ENCODE results near the gene PAK3.
A peak's percentile ranks its signal among the peaks of the same experiment; 100 is the strongest.

The PAK3 gene

DNA sequence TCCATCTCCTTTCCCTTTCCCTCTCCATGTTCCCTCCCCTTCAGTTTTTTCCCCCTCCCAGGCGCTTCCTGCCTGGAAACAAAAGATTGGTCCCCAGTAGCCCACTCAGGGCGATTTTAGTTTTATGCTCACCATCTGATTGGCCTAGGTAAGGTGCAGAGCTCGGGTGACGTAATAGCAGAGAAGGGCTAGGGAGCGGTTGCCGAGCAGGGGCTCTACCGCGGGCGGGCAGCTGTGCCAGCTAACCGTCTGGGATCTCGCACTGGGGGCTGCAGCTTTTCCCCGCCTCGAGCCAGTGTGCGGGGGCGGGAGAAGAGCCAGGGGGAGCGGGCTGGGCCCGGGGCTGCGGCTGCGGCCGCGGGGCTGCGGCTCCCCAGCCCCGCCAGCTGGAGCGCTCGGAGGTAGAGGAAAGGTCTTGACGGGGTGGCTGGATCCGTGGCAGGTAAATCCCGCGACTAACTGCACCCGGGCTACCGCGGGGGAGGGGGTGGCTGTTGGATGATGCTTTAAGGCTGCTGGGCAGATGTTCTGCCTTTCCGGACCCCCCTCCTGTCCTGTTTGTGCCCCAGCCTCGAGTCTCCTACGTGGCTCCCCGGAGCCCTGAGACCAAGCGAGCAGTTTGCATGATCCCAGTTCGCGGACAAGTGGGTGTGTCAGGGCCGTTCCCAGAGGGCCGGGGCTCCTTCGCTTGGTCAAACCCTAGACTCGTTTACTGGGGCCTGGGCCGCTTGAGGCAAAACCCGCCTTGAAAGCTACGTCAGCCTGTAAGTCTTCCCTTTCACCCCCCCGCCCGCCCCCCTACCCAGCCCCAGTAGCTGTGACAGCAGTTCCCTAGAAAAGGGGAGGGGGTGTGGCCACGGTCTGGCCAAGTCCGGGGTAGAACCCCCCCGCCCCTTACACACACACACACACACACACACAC is at the start of gene PAK3:
TSS of gene PAK3 (plus strand) at position 218 of the 922 bp plus-strand sequence. CDS start 26,913 bp downstream, outside the sequence.
- no peaks in the 10 kb centered on the region for H3K9me3 Mint-ChIP-seq
- DNase-seq (ENCODE audit: low spot score in 2 of 2) (no peak), ATAC-seq (replicated peaks; ENCODE audit: extremely low read depth, poor library complexity, severe bottlenecking) (peak; percentile 55)
- H3K36me3 Mint-ChIP-seq (ENCODE audit: insufficient read depth), result peaks cover 2% of the 10 kb centered on the region
- H3K27ac Mint-ChIP-seq (ENCODE audit: low read depth), result no peak within 1 kb of the TSS
- peak within 1 kb of the TSS; percentile 84 for H3K4me3 Mint-ChIP-seq
- peaks cover 21% of the 10 kb centered on the region for H3K27me3 Mint-ChIP-seq
- H3K4me1 Mint-ChIP-seq, result peaks cover 19% of the 10 kb centered on the region

DNA sequence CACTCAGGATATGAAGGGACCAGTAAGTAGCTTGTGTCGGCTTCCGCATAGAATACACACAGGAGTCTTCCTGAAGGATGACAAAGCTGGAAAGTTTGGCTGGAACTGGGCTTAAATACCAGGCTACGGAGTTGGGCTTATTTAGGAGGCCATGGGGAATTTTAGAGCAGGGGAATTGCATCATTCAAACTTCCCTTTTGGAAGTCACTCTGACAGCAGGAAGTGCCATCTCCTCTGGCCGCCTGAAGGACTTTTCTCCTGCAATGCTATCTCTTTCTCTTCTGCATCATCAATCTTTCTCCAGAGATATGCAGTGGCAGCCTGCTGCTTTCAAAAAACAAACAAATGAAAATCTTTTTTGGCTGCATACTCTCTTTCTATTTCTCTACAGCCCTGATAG is 48.4 kb upstream of the PAK3 start:
- no peak for ATAC-seq (replicated peaks; ENCODE audit: extremely low read depth, poor library complexity, severe bottlenecking)
- no peaks in the 10 kb centered on the region for H3K9me3 Mint-ChIP-seq
- no peak for DNase-seq (ENCODE audit: low spot score in 2 of 2)
- no peak overlapping the region for H3K4me3 Mint-ChIP-seq
- H3K27ac Mint-ChIP-seq (ENCODE audit: low read depth), result no peak overlapping the region
- no peaks in the 10 kb centered on the region for H3K4me1 Mint-ChIP-seq
- no peaks in the 10 kb centered on the region for H3K36me3 Mint-ChIP-seq (ENCODE audit: insufficient read depth)
- H3K27me3 Mint-ChIP-seq, result peaks cover 8% of the 10 kb centered on the region

DNA sequence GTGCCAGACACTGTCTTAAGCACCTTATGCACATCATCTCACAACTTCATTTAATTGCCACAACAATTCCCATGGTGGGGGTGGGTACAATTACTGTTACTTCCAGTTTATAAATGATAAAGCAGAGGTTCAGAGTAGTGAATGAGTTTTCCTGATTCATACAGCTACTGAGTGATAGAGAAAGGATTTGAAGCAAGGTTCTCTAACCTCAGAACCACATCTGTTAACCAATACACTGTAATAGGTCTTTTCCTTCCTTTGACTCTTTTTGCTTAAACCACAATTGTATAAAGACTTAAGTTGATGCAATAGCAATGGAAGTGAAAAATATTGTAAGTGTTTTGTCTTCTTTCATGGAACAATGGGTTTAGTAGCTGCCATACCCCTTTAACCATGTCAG is 43.5 kb upstream of the PAK3 start:
- ATAC-seq (replicated peaks; ENCODE audit: extremely low read depth, poor library complexity, severe bottlenecking) (no peak), DNase-seq (ENCODE audit: low spot score in 2 of 2) (no peak)
- Mint-ChIP-seq H3K4me3 (no peak overlapping the region), H3K27me3 (peaks cover 8% of the 10 kb centered on the region), H3K9me3 (no peaks in the 10 kb centered on the region), H3K27ac (ENCODE audit: low read depth) (no peak overlapping the region), H3K36me3 (ENCODE audit: insufficient read depth) (no peaks in the 10 kb centered on the region), H3K4me1 (no peaks in the 10 kb centered on the region)

DNA sequence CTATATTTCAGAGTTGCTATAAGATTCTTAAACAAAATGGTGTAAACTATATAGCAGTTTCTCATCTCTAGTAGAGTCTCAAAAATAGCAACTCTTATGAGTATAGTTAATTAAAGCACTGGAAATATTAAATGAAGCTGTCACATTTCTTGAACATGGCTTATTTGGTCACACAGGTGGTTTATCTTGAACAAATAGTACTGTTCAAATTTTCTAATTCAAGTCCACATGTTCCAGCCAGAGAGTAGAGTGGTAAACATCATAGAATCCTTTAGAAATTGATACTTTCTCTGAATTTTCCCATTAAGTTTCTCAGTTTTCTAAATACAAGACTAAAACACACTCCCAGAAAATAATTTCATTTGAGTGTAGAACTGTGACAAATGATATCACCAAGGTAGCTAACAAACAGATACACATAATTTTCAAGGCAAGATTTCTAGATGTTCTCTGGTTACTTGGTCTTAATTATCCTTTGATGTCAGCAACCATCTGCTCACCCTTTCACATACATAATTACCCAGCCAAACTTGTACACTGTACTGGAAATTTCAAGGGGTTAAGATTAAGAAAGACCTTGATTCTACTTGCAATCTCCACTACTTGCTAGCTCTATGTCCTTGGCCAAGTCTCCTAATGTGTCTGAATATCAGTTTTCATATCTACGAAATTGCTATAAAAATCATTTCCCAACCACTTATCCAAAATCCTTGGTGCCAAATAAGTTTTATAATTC is 24.3 kb upstream of the PAK3 start:
- Mint-ChIP-seq H3K4me1 (no peaks in the 10 kb centered on the region), H3K4me3 (no peak overlapping the region), H3K36me3 (ENCODE audit: insufficient read depth) (peaks cover 2% of the 10 kb centered on the region), H3K9me3 (no peaks in the 10 kb centered on the region), H3K27ac (ENCODE audit: low read depth) (no peak overlapping the region), H3K27me3 (peaks cover 8% of the 10 kb centered on the region)
- ATAC-seq (replicated peaks; ENCODE audit: extremely low read depth, poor library complexity, severe bottlenecking), result no peak
- no peak for DNase-seq (ENCODE audit: low spot score in 2 of 2)

DNA sequence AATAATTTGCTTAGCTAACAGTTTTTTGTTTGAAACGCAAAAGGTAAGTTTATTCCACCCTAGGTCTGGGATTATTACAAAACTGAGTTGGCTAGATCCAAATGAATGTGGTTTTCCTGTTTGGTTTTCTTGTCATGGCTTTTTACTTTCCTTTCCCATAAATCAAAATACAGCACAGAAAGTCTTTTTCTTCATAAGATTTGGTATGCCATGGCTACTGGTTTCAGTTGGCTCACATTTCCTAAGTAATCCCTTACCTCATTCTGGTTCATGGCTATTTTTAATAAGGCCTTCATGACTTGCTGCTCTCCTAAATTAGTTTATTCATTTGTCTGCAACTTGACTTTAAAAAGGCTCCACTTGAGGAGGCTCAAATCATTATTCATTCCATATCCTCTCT is 12.9 kb upstream of the PAK3 start:
- no peaks in the 10 kb centered on the region for H3K9me3 Mint-ChIP-seq
- H3K36me3 Mint-ChIP-seq (ENCODE audit: insufficient read depth), result no peaks in the 10 kb centered on the region
- H3K4me3 Mint-ChIP-seq, result no peak overlapping the region
- ATAC-seq (replicated peaks; ENCODE audit: extremely low read depth, poor library complexity, severe bottlenecking), result no peak
- H3K4me1 Mint-ChIP-seq, result no peaks in the 10 kb centered on the region
- H3K27ac Mint-ChIP-seq (ENCODE audit: low read depth), result no peak overlapping the region
- DNase-seq (ENCODE audit: low spot score in 2 of 2), result no peak
- peaks cover 8% of the 10 kb centered on the region for H3K27me3 Mint-ChIP-seq

DNA sequence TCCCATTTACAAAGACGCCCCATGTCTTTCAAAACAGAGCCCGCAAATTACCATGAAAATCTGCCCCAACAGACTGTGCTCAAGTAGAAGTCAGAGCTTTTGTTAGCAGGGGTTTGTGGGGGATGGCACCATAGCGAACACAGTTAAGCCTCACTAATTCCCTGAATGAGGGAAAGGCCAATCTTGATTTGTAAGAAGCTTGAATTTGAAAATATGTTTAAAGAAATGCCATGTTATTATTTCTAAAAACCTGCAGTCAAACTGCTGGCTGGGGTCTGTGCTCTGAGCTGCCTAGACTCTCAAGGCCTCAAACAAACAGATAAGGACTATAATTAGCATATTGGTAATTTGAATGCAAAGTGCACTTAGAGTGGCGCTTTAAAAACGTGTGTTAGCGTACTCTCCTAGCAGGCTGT is 9.4 kb upstream of the PAK3 start:
- DNase-seq (ENCODE audit: low spot score in 2 of 2) (no peak), ATAC-seq (replicated peaks; ENCODE audit: extremely low read depth, poor library complexity, severe bottlenecking) (no peak)
- Mint-ChIP-seq H3K9me3 (no peaks in the 10 kb centered on the region), H3K27ac (ENCODE audit: low read depth) (no peak overlapping the region), H3K4me3 (no peak overlapping the region), H3K36me3 (ENCODE audit: insufficient read depth) (no peaks in the 10 kb centered on the region), H3K4me1 (no peaks in the 10 kb centered on the region), H3K27me3 (peaks cover 18% of the 10 kb centered on the region)

DNA sequence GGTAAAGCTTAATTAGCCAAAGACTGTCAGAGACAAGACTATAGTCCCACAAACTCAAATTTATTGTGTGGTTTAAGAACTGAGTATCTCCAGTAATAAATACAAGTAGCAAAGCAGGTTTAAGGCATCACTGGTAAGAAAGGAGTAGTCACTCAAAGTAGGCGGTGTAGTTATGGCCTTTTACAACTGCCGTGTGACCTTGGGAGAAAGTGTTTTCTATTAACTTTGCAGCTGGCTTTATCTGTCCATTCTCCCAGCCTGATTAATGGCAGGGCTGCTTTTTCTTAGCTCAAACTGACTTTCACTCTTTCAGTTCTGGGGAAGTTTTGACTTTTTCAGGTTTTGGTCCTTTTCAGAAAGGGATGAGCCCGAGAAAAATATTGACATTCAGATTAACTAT is 7.4 kb upstream of the PAK3 start:
- Mint-ChIP-seq H3K27ac (ENCODE audit: low read depth) (no peak overlapping the region), H3K27me3 (peaks cover 24% of the 10 kb centered on the region), H3K36me3 (ENCODE audit: insufficient read depth) (no peaks in the 10 kb centered on the region), H3K4me1 (no peaks in the 10 kb centered on the region), H3K4me3 (no peak overlapping the region), H3K9me3 (no peaks in the 10 kb centered on the region)
- no peak for ATAC-seq (replicated peaks; ENCODE audit: extremely low read depth, poor library complexity, severe bottlenecking)
- DNase-seq (ENCODE audit: low spot score in 2 of 2), result no peak

DNA sequence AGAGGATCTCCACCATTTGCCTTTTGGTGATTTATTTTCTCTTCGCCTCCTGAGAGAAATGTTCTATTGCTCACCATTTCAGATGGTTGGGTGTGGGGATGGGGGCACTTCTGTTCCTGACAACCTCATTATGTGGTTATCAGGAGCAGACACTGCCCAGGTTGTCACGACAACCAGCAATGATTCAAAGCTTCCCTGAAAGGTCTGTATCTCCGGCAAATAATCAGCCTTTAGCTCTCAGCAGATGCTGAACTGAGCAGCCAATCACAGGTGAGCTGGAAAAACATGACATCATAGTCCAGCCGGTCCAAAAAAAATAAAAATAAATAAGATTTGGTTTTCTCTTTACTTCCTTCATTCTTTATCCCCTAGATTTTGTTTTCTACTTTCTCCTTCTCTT is 5.5 kb upstream of the PAK3 start:
- H3K27me3 Mint-ChIP-seq, result peaks cover 32% of the 10 kb centered on the region
- H3K9me3 Mint-ChIP-seq, result no peaks in the 10 kb centered on the region
- no peak overlapping the region for H3K27ac Mint-ChIP-seq (ENCODE audit: low read depth)
- no peaks in the 10 kb centered on the region for H3K36me3 Mint-ChIP-seq (ENCODE audit: insufficient read depth)
- DNase-seq (ENCODE audit: low spot score in 2 of 2) (no peak), ATAC-seq (replicated peaks; ENCODE audit: extremely low read depth, poor library complexity, severe bottlenecking) (no peak)
- H3K4me3 Mint-ChIP-seq, result no peak overlapping the region
- peaks cover under 1% of the 10 kb centered on the region for H3K4me1 Mint-ChIP-seq

GRCh38 chrX:111098874-111099273 is 2.9 kb downstream of the PAK3 start:
- peaks cover 19% of the 10 kb centered on the region for H3K4me1 Mint-ChIP-seq
- H3K36me3 Mint-ChIP-seq (ENCODE audit: insufficient read depth), result peaks cover 2% of the 10 kb centered on the region
- ATAC-seq (replicated peaks; ENCODE audit: extremely low read depth, poor library complexity, severe bottlenecking) (peak; percentile 50), DNase-seq (ENCODE audit: low spot score in 2 of 2) (peak; percentile 26 to 34)
- no peaks in the 10 kb centered on the region for H3K9me3 Mint-ChIP-seq
- no peak overlapping the region for H3K27ac Mint-ChIP-seq (ENCODE audit: low read depth)
- H3K4me3 Mint-ChIP-seq, result no peak overlapping the region
- peaks cover 15% of the 10 kb centered on the region for H3K27me3 Mint-ChIP-seq

GRCh38 chrX:111100191-111100590 is 4.2 kb downstream of the PAK3 start:
- peaks cover 19% of the 10 kb centered on the region for H3K4me1 Mint-ChIP-seq
- H3K27me3 Mint-ChIP-seq, result peaks cover 9% of the 10 kb centered on the region
- H3K27ac Mint-ChIP-seq (ENCODE audit: low read depth), result no peak overlapping the region
- DNase-seq (ENCODE audit: low spot score in 2 of 2), result no peak
- H3K36me3 Mint-ChIP-seq (ENCODE audit: insufficient read depth), result peaks cover 2% of the 10 kb centered on the region
- no peaks in the 10 kb centered on the region for H3K9me3 Mint-ChIP-seq
- ATAC-seq (replicated peaks; ENCODE audit: extremely low read depth, poor library complexity, severe bottlenecking), result peak; percentile 37
- H3K4me3 Mint-ChIP-seq, result no peak overlapping the region

- Mint-ChIP-seq H3K4me3 (no peak overlapping the region), H3K27ac (ENCODE audit: low read depth) (no peak overlapping the region), H3K9me3 (no peaks in the 10 kb centered on the region), H3K27me3 (no peaks in the 10 kb centered on the region), H3K4me1 (peaks cover 13% of the 10 kb centered on the region), H3K36me3 (ENCODE audit: insufficient read depth) (no peaks in the 10 kb centered on the region)
- ATAC-seq (replicated peaks; ENCODE audit: extremely low read depth, poor library complexity, severe bottlenecking) (no peak), DNase-seq (ENCODE audit: low spot score in 2 of 2) (no peak)
Measured at GRCh38 chrX:111101580-111101979, 5.6 kb downstream of the PAK3 start.

- ATAC-seq (replicated peaks; ENCODE audit: extremely low read depth, poor library complexity, severe bottlenecking), result no peak
- no peak for DNase-seq (ENCODE audit: low spot score in 2 of 2)
- Mint-ChIP-seq H3K36me3 (ENCODE audit: insufficient read depth) (no peaks in the 10 kb centered on the region), H3K4me1 (peaks cover 13% of the 10 kb centered on the region), H3K4me3 (no peak overlapping the region), H3K27me3 (no peaks in the 10 kb centered on the region), H3K9me3 (no peaks in the 10 kb centered on the region), H3K27ac (ENCODE audit: low read depth) (no peak overlapping the region)
Measured at GRCh38 chrX:111102636-111103035, 6.6 kb downstream of the PAK3 start.

DNA sequence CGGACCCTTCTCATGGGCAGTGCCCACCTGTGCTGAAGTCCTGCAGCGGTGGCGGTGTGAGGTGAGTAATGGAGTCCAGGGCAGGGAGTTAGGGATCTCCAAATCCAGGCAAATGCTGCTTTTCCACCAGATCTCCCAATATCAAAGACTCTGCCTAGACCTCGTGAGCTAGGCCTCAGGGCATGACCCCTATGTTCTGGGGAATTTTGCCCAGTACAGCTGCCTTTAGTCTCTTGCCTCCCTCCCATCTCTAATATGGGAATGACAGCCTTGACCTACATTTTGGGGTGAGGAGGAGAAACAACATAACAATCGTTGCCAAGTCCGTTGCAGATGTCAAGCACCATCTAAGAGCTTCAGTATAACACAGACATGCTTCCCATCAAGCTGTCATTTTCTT is 7.3 kb downstream of the PAK3 start:
- Mint-ChIP-seq H3K9me3 (no peaks in the 10 kb centered on the region), H3K27ac (ENCODE audit: low read depth) (no peak overlapping the region), H3K36me3 (ENCODE audit: insufficient read depth) (no peaks in the 10 kb centered on the region), H3K27me3 (no peaks in the 10 kb centered on the region), H3K4me3 (no peak overlapping the region), H3K4me1 (peaks cover 8% of the 10 kb centered on the region)
- no peak for DNase-seq (ENCODE audit: low spot score in 2 of 2)
- no peak for ATAC-seq (replicated peaks; ENCODE audit: extremely low read depth, poor library complexity, severe bottlenecking)
